Osteoblast (primary cell): ENCODE data around the gene POLR2C. TPM values are rescaled to one million over a fixed set of nuclear protein-coding genes. Genes with fewer than 3 reads are reported as not detected.

ENCODE experiments used
- DNase-seq: peaks from one replicate; pipeline ENCODE4 v3.0.0; 2011; ENCODE audit warnings: low spot score, mixed read lengths; ENCODE audit not compliant: insufficient read length; ENCODE audit errors: missing footprints
- H2AFZ ChIP-seq: 2 replicates; pipeline ENCODE4 v1.6.0; 2011; ENCODE audit warnings: mild to moderate bottlenecking, low read length
- H3K27ac ChIP-seq: 2 replicates; pipeline ENCODE4 v1.5.1; 2011; ENCODE audit warnings: mild to moderate bottlenecking, low read depth, low read length, moderate library complexity
- H3K27me3 ChIP-seq: 2 replicates; pipeline ENCODE4 v1.6.0; 2012; ENCODE audit warnings: mild to moderate bottlenecking, control low read depth, inconsistent platforms, low read length, moderate library complexity; ENCODE audit not compliant: insufficient read depth
- H3K36me3 ChIP-seq: 2 replicates; pipeline ENCODE4 v1.5.1; 2011; ENCODE audit warnings: mild to moderate bottlenecking, low read length, control low read depth, moderate library complexity; ENCODE audit not compliant: insufficient read depth
- H3K4me1 ChIP-seq: 2 replicates; pipeline ENCODE4 v1.5.1; 2011; ENCODE audit warnings: mild to moderate bottlenecking, low read length, control low read depth, moderate library complexity; ENCODE audit not compliant: insufficient read depth
- H3K4me2 ChIP-seq: 2 replicates; pipeline ENCODE4 v1.6.0; 2011; ENCODE audit warnings: mild to moderate bottlenecking, low read length; ENCODE audit not compliant: insufficient read depth
- H3K4me3 ChIP-seq: fragments of 200-600 bp; sonication (generic); 3 replicates; pipeline ENCODE4 v1.5.1; 2012; ENCODE audit warnings: mild to moderate bottlenecking, low read length, inconsistent platforms; ENCODE audit not compliant: insufficient read depth
- H3K79me2 ChIP-seq: 2 replicates; pipeline ENCODE4 v1.6.0; 2012; ENCODE audit warnings: mild to moderate bottlenecking, low read length, control low read depth, inconsistent platforms; ENCODE audit not compliant: insufficient read depth
- H3K9me3 ChIP-seq: 2 replicates; pipeline ENCODE4 v1.5.1; 2011; ENCODE audit warnings: low read depth, low read length, control low read depth
- H4K20me1 ChIP-seq: 2 replicates; pipeline ENCODE4 v1.6.0; 2012; ENCODE audit warnings: mild to moderate bottlenecking, low read length, control low read depth; ENCODE audit not compliant: insufficient read depth
- CTCF ChIP-seq: IDR thresholded peaks from 2 replicates; pipeline ENCODE4 v1.5.1; 2011; ENCODE audit warnings: mild to moderate bottlenecking, low read depth, low read length, moderate library complexity; ENCODE audit errors: extremely low read depth
- total RNA-seq: library from RNA; depleted of rRNA; stranded (reverse); fragments of >200 nt; gene quantifications from 2 replicates; pipeline ENCODE4 v1.2.3, GENCODE V29; 2012

Gene POLR2C
- total RNA-seq, 1 donor: 95.2 TPM

- Histone ChIP-seq H3K79me2 (peaks cover 27% of the 10 kb centered on the region), H3K27ac (no peak overlapping the region), H3K9me3 (no peaks in the 10 kb centered on the region), H3K27me3 (no peaks in the 10 kb centered on the region), H3K4me2 (no peak overlapping the region), H4K20me1 (no peaks in the 10 kb centered on the region), H3K4me1 (peaks cover 11% of the 10 kb centered on the region), H2AFZ (no peak overlapping the region), H3K36me3 (peaks cover 53% of the 10 kb centered on the region), H3K4me3 (no peak overlapping the region)
- TF ChIP-seq CTCF: no peak
- DNase-seq: no peak
Measured at GRCh38 chr16:57452021-57452420, 10.5 kb upstream of the POLR2C start.

GRCh38 chr16:57462978-57463362 is 491 bp downstream of the POLR2C start:
- H3K79me2 ChIP-seq: peaks cover 41% of the 10 kb centered on the region
- peak overlapping the region; percentile 60 for H2AFZ ChIP-seq
- H3K27me3 ChIP-seq: no peaks in the 10 kb centered on the region
- H3K9me3 ChIP-seq: no peaks in the 10 kb centered on the region
- H3K36me3 ChIP-seq: peaks cover 63% of the 10 kb centered on the region
- peaks cover 21% of the 10 kb centered on the region for H4K20me1 ChIP-seq
- DNase-seq: no peak
- H3K27ac ChIP-seq: peak overlapping the region; percentile 62
- H3K4me3 ChIP-seq: peak overlapping the region; percentile 83
- no peak for TF ChIP-seq CTCF
- peak overlapping the region; percentile 96 for H3K4me2 ChIP-seq
- H3K4me1 ChIP-seq: peaks cover 12% of the 10 kb centered on the region

GRCh38 chr16:57464523-57464922 is 2.0 kb downstream of the POLR2C start:
- TF ChIP-seq CTCF: no peak
- Histone ChIP-seq H3K36me3 (peaks cover 63% of the 10 kb centered on the region), H3K79me2 (peaks cover 41% of the 10 kb centered on the region)

GRCh38 chr16:57468346-57468745 is 5.9 kb downstream of the POLR2C start:
- Histone ChIP-seq H3K36me3 (peaks cover 86% of the 10 kb centered on the region), H3K27me3 (no peaks in the 10 kb centered on the region), H4K20me1 (peaks cover 44% of the 10 kb centered on the region), H3K4me2 (no peak overlapping the region), H3K9me3 (no peaks in the 10 kb centered on the region), H3K4me1 (peaks cover 9% of the 10 kb centered on the region), H3K79me2 (peaks cover 31% of the 10 kb centered on the region), H3K27ac (no peak overlapping the region), H2AFZ (no peak overlapping the region), H3K4me3 (no peak overlapping the region)
- no peak for DNase-seq
- no peak for TF ChIP-seq CTCF

More at GRCh38 chr16:57464523-57464922, 2.0 kb downstream of the POLR2C start:
- Histone ChIP-seq H3K4me1 (peaks cover 12% of the 10 kb centered on the region), H3K27ac (no peak overlapping the region), H3K9me3 (no peaks in the 10 kb centered on the region), H3K4me2 (no peak overlapping the region), H4K20me1 (peaks cover 29% of the 10 kb centered on the region), H3K27me3 (no peaks in the 10 kb centered on the region), H2AFZ (no peak overlapping the region), H3K4me3 (no peak overlapping the region)
- DNase-seq: no peak
